HUDEP-2 (cell line): ENCODE data around the gene IL36RN.

Experiments
- DNase-seq, 76 experiments: peaks; one replicate each; lab custom pipeline; 2025; ENCODE audit not compliant: unreplicated experiment in 76 of 76; lab: John Stamatoyannopoulos, UW

Gene IL36RN

GRCh38 chr2:113058998-113059960 lies at the start of gene IL36RN:
Gene IL36RN, plus strand, starts transcription at chr2:113059198. Its CDS starts 241 bp downstream, at chr2:113059439.
- DNase-seq = no peak

GRCh38 chr2:113009622-113010021 lies 49.4 kb upstream of the IL36RN start:
- DNase-seq = no peak

- DNase-seq = no peak
Measured at GRCh38 chr2:113010088-113010487, 48.9 kb upstream of the IL36RN start.

- no peak for DNase-seq
Measured at GRCh38 chr2:113011108-113011507, 47.9 kb upstream of the IL36RN start.

GRCh38 chr2:113012436-113013335 lies 46.3 kb upstream of the IL36RN start:
- peak in 34 of 76 experiments; percentile 2 to 70 (median 33) for DNase-seq

- DNase-seq = no peak
Measured at GRCh38 chr2:113013336-113013661, 45.7 kb upstream of the IL36RN start.

GRCh38 chr2:113014067-113014466 lies 44.9 kb upstream of the IL36RN start:
- DNase-seq = no peak

GRCh38 chr2:113015042-113015441 lies 44.0 kb upstream of the IL36RN start:
- no peak for DNase-seq

GRCh38 chr2:113015655-113016054 lies 43.3 kb upstream of the IL36RN start:
- DNase-seq = no peak

GRCh38 chr2:113018509-113018908 lies 40.5 kb upstream of the IL36RN start:
- DNase-seq = no peak

GRCh38 chr2:113021312-113021711 lies 37.7 kb upstream of the IL36RN start:
- no peak for DNase-seq

- no peak for DNase-seq
Measured at GRCh38 chr2:113024764-113025163, 34.2 kb upstream of the IL36RN start.

- DNase-seq = no peak
Measured at GRCh38 chr2:113025737-113026136, 33.3 kb upstream of the IL36RN start.

GRCh38 chr2:113027691-113028090 lies 31.3 kb upstream of the IL36RN start:
- no peak for DNase-seq

GRCh38 chr2:113028112-113028511 lies 30.9 kb upstream of the IL36RN start:
- no peak for DNase-seq

- DNase-seq = no peak
Measured at GRCh38 chr2:113032737-113033136, 26.3 kb upstream of the IL36RN start.

GRCh38 chr2:113034016-113034415 lies 25.0 kb upstream of the IL36RN start:
- no peak for DNase-seq

- DNase-seq = no peak
Measured at GRCh38 chr2:113036763-113037162, 22.2 kb upstream of the IL36RN start.

- no peak for DNase-seq
Measured at GRCh38 chr2:113038291-113038690, 20.7 kb upstream of the IL36RN start.

GRCh38 chr2:113039158-113039557 lies 19.8 kb upstream of the IL36RN start:
- DNase-seq = no peak

GRCh38 chr2:113039719-113040118 lies 19.3 kb upstream of the IL36RN start:
- DNase-seq = no peak
